ENCODE measurements around the gene KCNQ1OT1. TPM values are rescaled to one million over a fixed set of nuclear protein-coding genes. Genes with fewer than 3 reads are reported as not detected.

The KCNQ1OT1 gene
- total RNA-seq, 1 experiment from 2014 or later = 1.2 TPM

GRCh38 chr11:2566223-2567025 lies 133.4 kb downstream of the KCNQ1OT1 start:
- no peak overlapping the region for H3K23ac ChIP-seq (ENCODE audit: insufficient read length, low read depth, low read length)
- peaks cover 6% of the 10 kb centered on the region; the same call in 1 of the 2 replicates for H3K27me3 ChIP-seq (ENCODE audit: insufficient read depth, low read length)
- H3K79me1 ChIP-seq (ENCODE audit: insufficient read depth, low read depth, low read length, poor library complexity, severe bottlenecking) = no peaks in the 10 kb centered on the region
- H3K14ac ChIP-seq (ENCODE audit: insufficient read depth, low read length) = no peak overlapping the region; the same call in 1 of the 2 replicates
- Mint-ChIP-seq H3K4me3 (no peak overlapping the region), H3K9me3 (peaks cover 0 to 2% of the 10 kb centered on the region in 2 experiments; a peak in 1 of 5 replicates), H3K4me1 (0 out of 4 replicates have a peak, but pooled peaks cover under 1 to 3% of the 10 kb centered on the region in 2 experiments), H3K36me3 (ENCODE audit: insufficient read depth in 1 of 3, low read depth in 3 of 3) (no peaks in the 10 kb centered on the region), H3K27me3 (ENCODE audit: low read depth) (peaks cover 83% of the 10 kb centered on the region), H3K27ac (no peak overlapping the region)
- no peak overlapping the region for H4K5ac ChIP-seq (ENCODE audit: insufficient read length, low read depth, low read length)
- no peak overlapping the region for H2BK12ac ChIP-seq (ENCODE audit: insufficient read length, low read depth, low read length)
- H3K18ac ChIP-seq (ENCODE audit: insufficient read length, low read depth, low read length) = no peak overlapping the region
- DNase-seq = no peak
- H2BK15ac ChIP-seq (ENCODE audit: low read depth, low read length) = no peak overlapping the region
- no peak overlapping the region for H2BK5ac ChIP-seq (ENCODE audit: insufficient read length, low read length)
- TF ChIP-seq, protein P1, sequence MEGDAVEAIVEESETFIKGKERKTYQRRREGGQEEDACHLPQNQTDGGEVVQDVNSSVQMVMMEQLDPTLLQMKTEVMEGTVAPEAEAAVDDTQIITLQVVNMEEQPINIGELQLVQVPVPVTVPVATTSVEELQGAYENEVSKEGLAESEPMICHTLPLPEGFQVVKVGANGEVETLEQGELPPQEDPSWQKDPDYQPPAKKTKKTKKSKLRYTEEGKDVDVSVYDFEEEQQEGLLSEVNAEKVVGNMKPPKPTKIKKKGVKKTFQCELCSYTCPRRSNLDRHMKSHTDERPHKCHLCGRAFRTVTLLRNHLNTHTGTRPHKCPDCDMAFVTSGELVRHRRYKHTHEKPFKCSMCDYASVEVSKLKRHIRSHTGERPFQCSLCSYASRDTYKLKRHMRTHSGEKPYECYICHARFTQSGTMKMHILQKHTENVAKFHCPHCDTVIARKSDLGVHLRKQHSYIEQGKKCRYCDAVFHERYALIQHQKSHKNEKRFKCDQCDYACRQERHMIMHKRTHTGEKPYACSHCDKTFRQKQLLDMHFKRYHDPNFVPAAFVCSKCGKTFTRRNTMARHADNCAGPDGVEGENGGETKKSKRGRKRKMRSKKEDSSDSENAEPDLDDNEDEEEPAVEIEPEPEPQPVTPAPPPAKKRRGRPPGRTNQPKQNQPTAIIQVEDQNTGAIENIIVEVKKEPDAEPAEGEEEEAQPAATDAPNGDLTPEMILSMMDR (conservative IDR thresholded peaks at IDR 0.05) = no peak
- H3K27ac ChIP-seq (ENCODE audit: insufficient read length, low read depth, low read length) = no peak overlapping the region
- WGBS (ENCODE audit: extremely low coverage, insufficient read length, low lambda C conversion rate) = no CpG with 5 or more reads among the region's 16 CpGs
- H4K8ac ChIP-seq (replicated peaks; ENCODE audit: insufficient read length, low read depth, low read length) = no peak overlapping the region
- no peak overlapping the region for H4K91ac ChIP-seq (ENCODE audit: insufficient read length, low read depth, low read length)
- H2AK5ac ChIP-seq (ENCODE audit: insufficient read length, low read length) = no peak overlapping the region
- H3K9ac ChIP-seq (ENCODE audit: extremely low read depth, insufficient read length, low read length) = no peak overlapping the region
- H3K79me2 ChIP-seq (ENCODE audit: insufficient read depth, low read length) = no peaks in the 10 kb centered on the region
- no peak overlapping the region for H2BK20ac ChIP-seq (ENCODE audit: low read depth, low read length, poor library complexity, severe bottlenecking)
- no peaks in the 10 kb centered on the region; the same call in 1 of the 2 replicates for H3K4me1 ChIP-seq (ENCODE audit: insufficient read depth, low read length)
- H3K9me3 ChIP-seq (ENCODE audit: control insufficient read depth, low read depth, low read length) = no peaks in the 10 kb centered on the region
- H3K4me2 ChIP-seq (ENCODE audit: insufficient read depth, insufficient read length, low read length) = no peak overlapping the region
- H3K23me2 ChIP-seq (ENCODE audit: insufficient read length, low read depth, low read length, poor library complexity, severe bottlenecking) = no peaks in the 10 kb centered on the region
- H3K56ac ChIP-seq (ENCODE audit: insufficient read length, low read depth, low read length) = no peak overlapping the region
- H2AFZ ChIP-seq (ENCODE audit: low read length) = no peak overlapping the region
- no peak overlapping the region for H3T11ph ChIP-seq (ENCODE audit: low read length)
- no peak overlapping the region for H3K4ac ChIP-seq (ENCODE audit: low read depth, low read length)
- no peaks in the 10 kb centered on the region for H4K20me1 ChIP-seq (ENCODE audit: control insufficient read depth, insufficient read depth, insufficient read length)
- H2BK120ac ChIP-seq (ENCODE audit: low read depth, low read length, poor library complexity, severe bottlenecking) = no peak overlapping the region
